Measurements from ENCODE around the gene AFF3. TPM values are rescaled to one million over a fixed set of nuclear protein-coding genes. Genes with fewer than 3 reads are reported as not detected.

The AFF3 gene
- total and polyA plus RNA-seq, 2 of the 8 experiments (the other 6 are each of a cell fraction or from before 2014, with no cell fraction given) = 0.27 to 3.0 TPM

- TF ChIP-seq CBX8 (IDR thresholded peaks at IDR 0.05; ENCODE audit: borderline replicate concordance, low read depth, low read length) (no peak), HDAC2 (IDR thresholded peaks at IDR 0.05; ENCODE audit: borderline replicate concordance in 1 of 2, low read depth in 2 of 2, low read length in 2 of 2) (no peak)
- Histone ChIP-seq H3K79me2 (ENCODE audit: control insufficient read depth in 1 of 2, insufficient read depth in 2 of 2, low read length in 2 of 2) (no peaks in the 10 kb centered on the region), H2BK20ac (ENCODE audit: low read length) (no peak overlapping the region), H4K20me1 (replicated peaks in 1 of 2; ENCODE audit: control insufficient read depth in 1 of 2, insufficient read depth in 2 of 2, low read length in 2 of 2) (no peaks in the 10 kb centered on the region), H3K18ac (ENCODE audit: extremely low read depth, low read length) (no peak overlapping the region), H2AK5ac (ENCODE audit: low read depth, low read length) (no peak overlapping the region), H3K27me3 (replicated peaks in 1 of 4; ENCODE audit: control insufficient read depth in 3 of 4, extremely low read depth in 1 of 4, insufficient read depth in 3 of 4, low read length in 3 of 4) (no peaks in the 10 kb centered on the region), H3K27ac (ENCODE audit: low read depth, low read length) (no peak overlapping the region), H3K36me3 (ENCODE audit: control insufficient read depth in 2 of 4, insufficient read depth in 4 of 4, low read length in 3 of 4) (no peaks in the 10 kb centered on the region), H2BK12ac (ENCODE audit: low read depth, low read length) (no peak overlapping the region), H2BK5ac (ENCODE audit: low read depth, low read length) (no peak overlapping the region), H3K56ac (replicated peaks; ENCODE audit: insufficient read length, low read depth, low read length) (no peak overlapping the region), H2AFZ (ENCODE audit: low read length) (no peak overlapping the region), H4K8ac (ENCODE audit: extremely low read depth, insufficient read depth, low read length) (no peak overlapping the region), H3K4ac (replicated peaks; ENCODE audit: insufficient read length, low read depth, low read length) (no peak overlapping the region), H4K5ac (ENCODE audit: insufficient read length, low read depth, low read length) (no peak overlapping the region), H3K9ac (replicated peaks in 1 of 4; ENCODE audit: extremely low read depth in 1 of 4, low read depth in 3 of 4, low read length in 3 of 4) (no peak overlapping the region), H2BK120ac (replicated peaks; ENCODE audit: low read depth, low read length) (no peak overlapping the region), H2BK15ac (ENCODE audit: low read length) (no peak overlapping the region), H3K14ac (ENCODE audit: insufficient read length) (no peak overlapping the region), H3K23me2 (ENCODE audit: low read depth, low read length) (no peaks in the 10 kb centered on the region), H3K79me1 (ENCODE audit: low read depth, low read length) (no peaks in the 10 kb centered on the region), H3K4me1 (replicated peaks in 1 of 4; ENCODE audit: control insufficient read depth in 3 of 4, insufficient read depth in 4 of 4, low read length in 3 of 4) (no peaks in the 10 kb centered on the region; a peak in 1 of 7 replicates), H3K4me3 (ENCODE audit: extremely low read depth in 1 of 4, insufficient read depth in 2 of 4, low read depth in 3 of 4, low read length in 4 of 4) (no peak overlapping the region), H3K9me3 (ENCODE audit: insufficient read depth in 2 of 2, low read depth in 1 of 2, low read length in 1 of 2) (no peaks in the 10 kb centered on the region), H3K23ac (ENCODE audit: insufficient read length) (no peak overlapping the region), H4K91ac (replicated peaks; ENCODE audit: insufficient read length, low read length) (no peak overlapping the region), H3K4me2 (ENCODE audit: insufficient read depth in 1 of 2, low read depth in 2 of 2, low read length in 2 of 2) (no peak overlapping the region)
- FAIRE-seq = no peak
- 88% methylated on average over 6 of the region's 6 CpGs; no CpG with 5 or more reads in 1 of the 2 experiments for WGBS, 2 experiments (ENCODE audit: extremely low coverage in 1 of 2, insufficient coverage in 1 of 2, insufficient read length in 1 of 2, insufficient replicate concordance in 2 of 2, low coverage in 1 of 2, low lambda C conversion rate in 2 of 2, missing lambda C conversion rate in 1 of 2)
- no peak for DNase-seq (ENCODE audit: low read depth in 1 of 2, low spot score in 2 of 2)
- ChIA-PET CTCF (ENCODE audit: partially characterized antibody) (interaction anchor here (0.6 to 1.2 kb wide), 4 partner anchors 38 to 381 kb away, joined by 3 to 4 read pairs (median 3); no protein-coding TSS in a partner anchor), POLR2A (ENCODE audit: partially characterized antibody) (no interaction called here)
Observed at GRCh38 chr2:99763764-99764163, 378.6 kb downstream of the AFF3 start.
